GM12873 (cell line): ENCODE results near the gene MRGPRF.

Experiments used
- TF ChIP-seq, protein P1 (sequence below): IDR thresholded peaks from 2 replicates; pipeline ENCODE4 v1.5.1; 2012; ENCODE audit warnings: low read depth, mild to moderate bottlenecking, moderate library complexity, low read length, control low read depth; ENCODE audit not compliant: insufficient read depth; ENCODE audit errors: missing control alignments

MRGPRF gene

DNA sequence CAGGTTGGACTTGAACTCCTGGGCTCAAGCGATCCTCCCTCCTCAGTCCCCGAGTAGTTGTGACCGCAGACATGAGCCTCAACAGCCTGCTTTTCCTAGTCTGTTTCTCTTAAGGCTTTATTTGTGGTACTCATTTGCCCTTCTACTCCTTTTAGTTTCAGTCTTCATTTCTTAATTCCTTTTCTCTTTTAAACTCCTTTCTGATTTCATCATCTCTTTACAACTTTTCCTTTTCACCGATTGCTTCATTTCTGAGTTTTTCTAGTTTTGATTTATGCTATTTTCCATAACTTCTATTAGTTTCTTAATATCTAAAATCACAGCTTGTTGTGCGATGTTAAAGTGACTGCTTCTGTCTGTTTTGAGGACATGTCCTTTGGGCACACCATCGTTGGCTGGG lies 17.3 kb upstream of the MRGPRF start:
- TF ChIP-seq, protein P1, sequence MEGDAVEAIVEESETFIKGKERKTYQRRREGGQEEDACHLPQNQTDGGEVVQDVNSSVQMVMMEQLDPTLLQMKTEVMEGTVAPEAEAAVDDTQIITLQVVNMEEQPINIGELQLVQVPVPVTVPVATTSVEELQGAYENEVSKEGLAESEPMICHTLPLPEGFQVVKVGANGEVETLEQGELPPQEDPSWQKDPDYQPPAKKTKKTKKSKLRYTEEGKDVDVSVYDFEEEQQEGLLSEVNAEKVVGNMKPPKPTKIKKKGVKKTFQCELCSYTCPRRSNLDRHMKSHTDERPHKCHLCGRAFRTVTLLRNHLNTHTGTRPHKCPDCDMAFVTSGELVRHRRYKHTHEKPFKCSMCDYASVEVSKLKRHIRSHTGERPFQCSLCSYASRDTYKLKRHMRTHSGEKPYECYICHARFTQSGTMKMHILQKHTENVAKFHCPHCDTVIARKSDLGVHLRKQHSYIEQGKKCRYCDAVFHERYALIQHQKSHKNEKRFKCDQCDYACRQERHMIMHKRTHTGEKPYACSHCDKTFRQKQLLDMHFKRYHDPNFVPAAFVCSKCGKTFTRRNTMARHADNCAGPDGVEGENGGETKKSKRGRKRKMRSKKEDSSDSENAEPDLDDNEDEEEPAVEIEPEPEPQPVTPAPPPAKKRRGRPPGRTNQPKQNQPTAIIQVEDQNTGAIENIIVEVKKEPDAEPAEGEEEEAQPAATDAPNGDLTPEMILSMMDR = no peak

DNA sequence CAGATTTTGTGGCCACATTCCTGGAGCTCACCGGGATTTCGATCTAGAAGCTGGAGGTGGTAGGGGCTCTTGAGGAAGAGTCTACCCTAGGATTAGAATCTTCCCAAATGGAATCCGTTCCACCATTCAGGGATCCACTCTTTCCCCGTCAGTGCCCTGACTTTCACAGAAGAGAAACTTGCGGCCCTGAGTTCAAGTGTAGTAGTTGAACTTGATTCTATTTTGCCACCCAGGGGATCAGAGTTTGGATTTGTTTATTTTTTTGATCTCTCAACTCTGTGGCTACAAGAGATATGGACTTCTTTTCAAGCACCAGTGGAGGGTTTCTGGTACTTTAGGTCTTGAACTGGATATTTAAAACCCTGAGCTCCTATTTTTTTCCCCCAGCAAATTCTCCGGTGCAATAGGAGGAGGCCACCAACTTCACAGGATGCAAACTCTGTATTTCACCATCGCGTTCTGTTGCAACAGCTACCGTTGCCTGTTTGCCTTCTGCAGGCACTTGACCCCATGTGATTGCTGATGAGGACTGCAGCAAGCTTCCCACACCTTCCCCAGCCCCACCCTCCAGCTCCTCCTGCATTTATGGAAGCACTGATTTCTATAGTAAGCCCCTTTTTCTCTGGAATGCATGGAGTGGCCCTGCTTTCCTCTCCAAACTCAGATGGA lies 14.8 kb upstream of the MRGPRF start:
- TF ChIP-seq, protein P1 = no peak

DNA sequence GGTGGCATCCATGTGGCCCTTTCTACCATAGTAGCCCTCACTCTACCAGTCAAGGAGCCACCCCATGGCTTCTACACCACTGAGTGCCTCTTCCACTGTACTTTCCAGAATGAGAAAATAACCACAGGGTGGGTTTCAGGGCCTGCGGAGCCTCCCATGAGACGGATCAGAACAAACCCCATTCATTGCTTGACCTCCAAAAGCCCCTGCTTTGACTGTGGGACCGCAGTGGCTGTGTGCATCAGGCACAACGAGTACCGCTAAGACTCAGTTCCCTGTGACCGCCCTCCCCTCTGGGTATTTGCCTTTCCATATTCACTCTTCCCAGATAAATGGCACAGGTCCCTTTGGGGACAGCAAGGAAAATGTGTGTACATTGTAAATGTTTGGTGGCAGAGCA lies 11.5 kb upstream of the MRGPRF start:
- TF ChIP-seq, protein P1 = no peak

DNA sequence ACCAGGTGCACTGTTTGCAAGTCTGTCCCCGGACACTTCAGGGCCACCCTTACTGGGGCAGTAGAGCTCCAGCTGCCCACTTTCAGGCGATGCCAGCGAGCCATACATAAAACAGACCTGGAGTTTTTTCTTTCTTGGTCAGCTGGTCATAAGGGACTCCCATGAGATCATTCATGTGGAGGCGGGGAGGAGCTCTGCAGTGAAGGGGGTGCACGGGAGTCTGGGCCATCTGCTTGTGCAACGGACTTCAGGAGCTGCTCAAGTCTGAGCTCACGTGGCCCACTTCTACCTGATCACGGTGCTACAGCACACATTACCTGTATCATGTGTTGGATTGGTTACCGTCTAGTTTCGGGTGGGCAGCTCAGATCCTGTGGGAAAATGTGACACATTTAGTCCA lies 9.2 kb upstream of the MRGPRF start:
- TF ChIP-seq, protein P1 = no peak

DNA sequence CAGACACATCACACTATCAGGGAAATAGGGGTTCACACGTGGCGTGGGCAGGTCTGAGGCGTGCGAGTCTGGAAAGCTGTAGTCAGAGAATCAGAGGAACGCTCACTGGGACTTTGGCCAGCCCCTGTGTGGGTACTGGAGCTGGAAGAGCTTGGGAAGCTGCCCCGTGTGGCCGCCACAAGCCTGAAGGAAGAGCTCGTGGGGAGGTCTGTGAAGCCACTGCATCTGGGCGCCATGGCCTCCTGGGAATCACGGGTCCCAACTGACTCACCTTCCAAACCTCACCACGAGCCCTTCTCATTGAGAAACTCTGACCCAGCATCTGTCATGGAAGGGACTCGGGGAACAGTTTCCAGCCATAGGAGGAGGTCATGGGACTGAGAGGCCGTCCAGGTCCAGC lies 5.9 kb upstream of the MRGPRF start:
- TF ChIP-seq, protein P1 = no peak

DNA sequence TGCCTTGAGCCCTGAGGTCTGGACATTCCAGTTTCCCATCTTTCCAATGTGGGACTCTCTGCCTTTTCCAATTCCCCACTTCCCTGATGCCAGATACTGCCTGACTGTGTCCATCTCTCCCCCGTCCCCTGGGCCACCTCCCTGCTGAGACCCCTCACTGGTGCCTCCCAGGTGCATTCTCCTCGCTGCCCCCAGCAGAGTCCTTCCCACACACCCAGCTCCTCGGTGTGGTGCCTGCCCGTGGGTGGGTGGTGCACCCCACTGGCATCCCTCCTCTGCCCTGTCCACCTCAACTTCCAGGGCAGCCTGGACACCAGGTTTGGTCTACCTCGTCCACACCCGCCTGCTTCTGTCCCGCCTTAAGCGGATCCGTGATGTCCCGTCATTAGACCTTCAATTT lies 4.9 kb upstream of the MRGPRF start:
- TF ChIP-seq, protein P1 = no peak

DNA sequence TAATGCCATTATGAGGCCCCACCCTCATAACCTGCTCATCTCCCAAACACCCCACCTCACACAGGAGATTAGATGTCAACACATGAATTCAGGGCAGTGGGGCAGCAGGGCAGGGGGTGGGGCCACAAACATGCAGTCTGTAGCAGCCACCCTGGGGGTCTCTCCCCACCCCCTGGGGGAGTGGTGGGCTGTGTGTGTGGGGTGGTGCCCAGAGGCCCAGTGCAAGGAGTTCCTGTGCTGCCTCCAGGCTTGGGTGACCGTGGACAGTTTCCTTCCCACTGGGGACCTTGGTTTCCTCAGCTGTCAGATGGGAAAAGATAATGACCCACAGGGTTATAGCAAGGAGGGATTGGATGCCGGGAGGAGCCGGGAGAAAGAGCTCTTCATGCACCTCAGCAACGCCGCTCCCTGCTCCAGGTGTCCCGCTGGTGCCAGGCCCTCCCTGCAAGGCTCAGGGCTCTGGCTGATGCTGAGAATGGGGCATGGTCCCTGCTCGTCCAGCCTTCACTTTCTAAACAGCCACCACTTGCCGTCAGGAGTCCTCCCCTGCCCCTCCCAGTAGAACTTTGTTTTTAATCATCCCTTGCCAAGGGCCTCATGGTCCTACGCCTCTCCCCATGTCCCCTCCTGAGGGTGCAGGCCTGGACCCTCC lies 2.0 kb upstream of the MRGPRF start:
- TF ChIP-seq, protein P1 = no peak
